ENCODE results near the gene MRC1.
"Not testable (repeated sequence)": the region's sequence is repeated elsewhere in the genome, so short reads cannot be mapped to it uniquely, and the experiment has no call there.

MRC1 gene

DNA sequence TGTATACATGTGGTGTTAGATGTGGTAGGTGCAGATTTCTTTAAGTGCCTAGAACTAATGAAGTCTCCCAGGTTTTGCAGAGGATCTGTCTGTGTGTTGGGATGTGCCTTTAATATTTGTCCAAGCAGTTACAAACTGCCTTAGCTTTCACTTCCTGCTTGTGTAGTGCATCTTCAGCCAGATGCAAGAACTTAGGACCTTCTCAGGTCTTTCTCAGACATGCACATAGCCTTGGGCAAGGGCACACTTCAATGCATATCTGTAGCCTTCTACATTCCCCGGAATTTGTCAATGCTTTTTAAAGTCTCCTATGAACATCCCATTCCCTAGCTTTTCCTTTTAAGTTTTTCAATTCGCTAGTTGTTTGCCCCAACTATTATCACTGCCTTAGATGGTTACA is 95.4 kb downstream of the MRC1 start:
- DNase-seq (ENCODE audit: low read depth, low spot score): no peak

DNA sequence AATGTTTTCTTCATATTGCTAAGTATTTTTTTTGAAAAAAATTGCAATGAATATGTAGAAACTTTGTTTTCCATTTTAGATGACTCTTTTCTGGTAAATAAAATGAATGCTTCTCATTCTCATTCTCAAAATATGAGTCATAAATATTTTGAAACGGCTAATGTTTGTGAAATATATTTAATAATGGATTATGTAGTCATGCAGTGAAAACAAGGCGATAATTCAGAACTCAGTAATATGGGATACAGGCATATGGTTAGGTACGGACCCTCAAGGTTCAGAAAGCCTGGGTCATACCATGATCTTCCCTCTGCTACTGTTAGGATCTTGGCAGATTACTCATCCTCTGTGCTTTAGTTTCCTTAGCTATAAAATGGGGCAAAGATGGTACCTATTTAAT is 96.3 kb downstream of the MRC1 start:
- DNase-seq (ENCODE audit: low read depth, low spot score): no peak

DNA sequence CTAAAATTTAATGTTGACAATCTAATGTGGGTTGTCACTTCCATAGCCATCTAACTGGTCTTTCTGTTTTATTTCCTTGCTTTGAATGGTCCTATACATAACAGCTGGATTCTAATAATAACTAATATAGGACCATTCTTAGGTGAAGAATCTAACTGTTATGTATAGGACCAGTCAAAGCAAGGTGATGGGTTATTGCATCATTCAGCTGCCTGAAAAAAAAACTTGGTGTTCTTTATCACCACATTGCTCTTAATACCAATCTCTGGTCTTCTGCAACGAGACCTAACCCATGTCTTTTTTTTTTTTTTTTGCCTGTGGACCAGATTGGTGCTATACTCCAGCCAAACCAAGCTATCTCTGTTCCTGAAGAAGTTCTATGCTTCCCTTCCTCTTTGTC is 96.9 kb downstream of the MRC1 start:
- no peak for DNase-seq (ENCODE audit: low read depth, low spot score)

DNA sequence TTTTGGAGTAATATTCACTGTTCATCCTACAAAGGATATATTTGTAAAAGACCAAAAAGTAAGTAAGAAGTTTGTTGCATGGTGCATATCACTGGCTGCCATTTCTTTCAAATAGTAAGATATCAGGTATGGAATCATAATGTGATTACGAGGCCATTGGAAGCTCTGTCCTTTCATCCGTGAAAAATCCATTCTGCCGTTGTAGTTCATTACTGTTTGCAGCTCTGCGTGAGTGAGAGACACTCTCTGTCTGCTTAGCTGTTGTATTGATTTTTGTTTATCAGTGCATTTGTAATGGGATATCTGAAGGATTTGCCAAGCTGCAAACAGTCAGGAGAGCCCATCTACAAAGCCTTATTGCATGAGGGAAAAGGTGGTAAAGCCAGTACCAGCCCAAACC is 98.5 kb downstream of the MRC1 start:
- DNase-seq (ENCODE audit: low read depth, low spot score): no peak

DNA sequence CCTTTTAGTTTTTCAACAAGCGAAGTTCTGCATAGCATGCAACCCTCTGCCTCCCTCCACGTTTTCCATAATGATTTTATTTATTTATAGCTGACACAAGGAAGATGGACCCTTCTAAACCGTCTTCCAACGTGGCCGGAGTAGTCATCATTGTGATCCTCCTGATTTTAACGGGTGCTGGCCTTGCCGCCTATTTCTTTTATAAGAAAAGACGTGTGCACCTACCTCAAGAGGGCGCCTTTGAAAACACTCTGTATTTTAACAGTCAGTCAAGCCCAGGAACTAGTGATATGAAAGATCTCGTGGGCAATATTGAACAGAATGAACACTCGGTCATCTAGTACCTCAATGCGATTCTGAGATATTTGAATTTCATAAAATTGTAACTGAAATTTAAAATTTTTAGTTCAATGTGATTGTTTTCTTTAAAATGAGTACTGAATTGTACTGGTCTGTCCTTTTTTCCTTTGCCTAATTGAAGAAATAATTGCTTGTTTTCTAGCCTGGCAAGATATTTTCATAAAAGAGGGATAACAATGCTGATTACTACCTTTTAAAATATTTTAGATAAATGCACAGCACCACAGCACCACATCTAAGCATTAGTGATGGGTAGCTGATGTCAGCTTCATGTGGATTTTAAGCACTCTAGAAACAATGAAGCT is 101.1 kb downstream of the MRC1 start:
- DNase-seq (ENCODE audit: low read depth, low spot score): peak; percentile 10

DNA sequence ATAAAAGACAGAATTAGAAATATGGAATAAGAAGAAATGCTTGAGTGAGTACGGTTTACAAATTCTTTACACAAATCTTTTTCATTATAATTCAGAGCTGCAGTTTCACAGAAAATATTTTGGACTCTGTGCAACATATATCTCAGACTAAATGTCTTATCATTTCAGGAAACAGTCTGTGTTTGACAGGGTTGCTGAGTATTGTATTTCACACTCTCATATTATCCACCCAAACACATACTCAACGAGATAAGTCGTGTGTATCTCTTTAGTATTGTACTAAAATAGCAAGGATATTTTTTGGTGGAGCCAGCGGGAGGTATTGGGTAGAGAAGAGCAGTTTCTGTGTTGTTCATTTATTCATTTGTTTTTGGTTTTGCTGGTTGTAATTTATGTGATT is 103.6 kb downstream of the MRC1 start:
- no peak for DNase-seq (ENCODE audit: low read depth, low spot score)

DNA sequence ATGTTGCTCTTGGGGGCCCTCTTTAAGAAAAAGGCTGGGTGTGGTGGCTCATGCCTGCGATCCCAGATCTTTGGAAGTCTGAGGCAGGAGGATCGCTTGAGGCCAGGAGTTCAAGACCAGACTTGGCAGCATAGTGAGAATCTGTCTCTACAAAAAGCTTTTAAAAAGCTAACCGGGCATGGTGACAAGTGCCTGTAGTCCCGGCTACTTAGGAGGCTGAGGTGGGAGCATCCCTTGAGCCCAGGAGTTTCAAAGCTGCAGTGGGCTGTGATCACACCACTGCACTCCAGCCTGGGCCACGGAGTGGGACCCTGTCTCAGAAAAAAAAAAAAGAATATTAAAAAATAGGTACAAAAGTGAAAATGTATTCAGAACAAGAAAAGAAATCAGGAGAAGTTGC is 104.5 kb downstream of the MRC1 start:
- no peak for DNase-seq (ENCODE audit: low read depth, low spot score)

DNA sequence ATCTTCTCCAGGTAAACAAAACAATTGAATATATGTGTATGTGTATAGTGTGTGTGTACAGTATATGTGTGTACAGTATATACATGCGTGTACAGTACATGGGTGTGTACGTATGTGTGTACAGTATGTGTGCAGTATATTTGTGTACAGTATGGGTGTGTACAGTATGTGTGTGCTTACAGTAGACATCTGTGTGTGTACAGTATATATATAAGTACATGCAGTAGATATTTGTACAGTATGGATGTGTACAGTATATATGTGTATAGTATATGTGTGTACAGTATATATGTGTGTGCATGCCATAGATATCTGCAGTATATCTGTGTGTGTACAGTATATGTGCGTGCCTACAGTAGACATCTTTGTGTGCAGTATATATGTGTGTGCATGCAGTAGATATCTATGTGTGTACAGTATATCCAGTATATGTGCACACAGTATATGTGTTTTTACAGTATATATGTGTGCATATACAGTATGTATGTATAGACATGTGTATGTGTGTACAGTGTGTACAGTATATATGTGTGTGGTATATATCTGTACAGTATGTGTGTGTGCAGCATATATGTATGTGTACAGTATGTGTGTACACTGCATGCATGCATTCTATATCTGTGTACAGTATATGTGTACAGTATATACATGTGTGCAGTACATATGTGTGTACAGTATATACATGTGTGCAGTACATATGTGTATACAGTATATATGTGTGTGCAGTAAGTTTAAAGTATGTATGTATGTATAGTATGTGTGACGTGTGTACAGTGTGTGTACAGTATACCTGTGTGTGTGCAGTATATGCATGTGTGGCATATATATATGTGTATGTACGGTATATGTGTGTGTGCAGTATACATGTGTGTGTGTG is 105.3 kb downstream of the MRC1 start:
- DNase-seq (ENCODE audit: low read depth, low spot score): no peak

DNA sequence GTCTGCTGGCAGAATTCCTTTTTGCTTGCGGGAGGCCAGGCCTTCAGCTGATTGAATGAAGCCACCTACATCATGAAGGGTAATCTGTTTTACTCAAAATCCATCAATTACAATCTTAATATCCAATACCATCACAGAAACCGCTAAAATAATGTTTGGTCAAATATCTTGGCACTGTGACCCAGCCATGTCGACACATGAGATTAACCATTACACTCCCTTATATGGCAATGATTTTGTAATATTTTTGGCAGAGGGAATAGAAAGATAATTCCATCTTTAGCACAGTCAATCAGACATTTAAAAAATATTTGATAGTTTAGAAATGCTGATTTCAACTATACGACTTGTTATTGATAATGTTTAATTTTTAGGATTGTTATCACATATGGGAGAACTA is 106.0 kb downstream of the MRC1 start:
- no peak for DNase-seq (ENCODE audit: low read depth, low spot score)

DNA sequence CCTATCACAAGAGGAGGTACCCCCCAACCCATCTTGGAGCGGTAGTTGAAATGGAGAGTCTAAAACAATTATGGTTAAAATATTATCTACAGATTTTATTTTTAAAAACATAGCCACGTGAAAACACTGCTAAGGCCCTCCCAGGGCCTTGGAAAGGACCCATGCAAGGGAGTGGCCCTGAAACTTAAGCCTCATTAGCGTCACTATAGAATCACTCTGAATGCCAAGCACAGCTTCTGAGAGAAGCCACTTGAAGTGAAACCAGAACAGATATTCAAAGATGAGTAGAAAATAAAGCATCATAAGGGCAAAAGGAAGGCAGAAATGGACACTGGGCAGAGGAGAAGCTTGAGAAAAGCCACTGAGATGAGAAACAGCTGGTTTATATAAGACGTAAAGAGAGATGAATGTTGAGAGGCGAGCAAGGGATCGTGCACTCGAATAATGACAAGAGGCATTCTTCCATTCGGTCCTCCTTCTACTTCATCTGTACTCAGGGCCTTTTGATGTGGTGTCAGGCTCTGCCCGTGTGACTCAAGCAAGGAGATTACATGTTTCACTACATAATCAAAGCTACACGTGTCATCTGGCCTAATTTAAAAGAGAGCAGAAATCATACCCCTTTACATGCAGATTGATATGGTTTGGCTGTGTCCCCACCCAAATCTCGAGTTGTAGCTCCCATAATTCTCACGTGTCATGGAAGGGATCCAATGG is 109.2 kb downstream of the MRC1 start:
- no peak for DNase-seq (ENCODE audit: low read depth, low spot score)

DNA sequence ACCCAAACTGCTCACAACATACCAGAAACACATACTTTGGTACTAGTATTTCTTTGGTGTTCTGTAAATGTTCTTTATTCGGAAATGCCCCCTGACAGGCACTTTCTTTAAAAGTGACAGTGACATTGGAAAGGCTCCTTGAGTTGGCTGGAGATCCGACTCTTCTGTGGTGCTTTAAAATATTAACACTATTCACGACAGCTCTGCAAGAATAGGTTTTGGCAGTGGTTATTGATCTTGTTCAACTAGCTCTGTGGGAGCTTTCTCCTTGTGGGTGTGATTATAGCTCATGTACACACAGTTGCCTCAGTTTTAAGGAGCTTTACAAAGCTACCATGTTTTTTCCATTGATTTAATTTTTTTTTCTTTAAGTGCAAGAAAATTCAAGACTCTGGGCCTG is 112.2 kb downstream of the MRC1 start:
- DNase-seq (ENCODE audit: low read depth, low spot score): no peak

DNA sequence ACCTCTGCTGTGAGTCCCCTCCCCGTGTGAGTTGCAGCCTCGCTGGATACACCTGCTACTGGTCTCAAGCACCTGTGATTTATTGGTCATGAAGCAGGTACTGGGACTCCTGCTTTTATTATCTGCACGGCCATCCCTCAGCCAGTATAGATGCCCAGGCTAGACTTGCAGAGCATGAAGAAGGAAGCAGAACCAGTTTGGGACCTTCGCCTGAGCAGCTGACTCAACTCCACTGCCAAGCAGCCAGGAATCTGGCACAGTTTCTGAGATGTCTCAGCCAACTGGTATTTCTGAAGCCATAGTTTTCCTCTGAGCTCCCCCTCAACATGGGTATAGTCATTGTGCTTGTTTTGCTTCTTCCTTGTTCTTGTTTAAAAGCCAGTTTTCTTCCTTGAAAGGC is 114.6 kb downstream of the MRC1 start:
- DNase-seq (ENCODE audit: low read depth, low spot score): peak; percentile 10

DNA sequence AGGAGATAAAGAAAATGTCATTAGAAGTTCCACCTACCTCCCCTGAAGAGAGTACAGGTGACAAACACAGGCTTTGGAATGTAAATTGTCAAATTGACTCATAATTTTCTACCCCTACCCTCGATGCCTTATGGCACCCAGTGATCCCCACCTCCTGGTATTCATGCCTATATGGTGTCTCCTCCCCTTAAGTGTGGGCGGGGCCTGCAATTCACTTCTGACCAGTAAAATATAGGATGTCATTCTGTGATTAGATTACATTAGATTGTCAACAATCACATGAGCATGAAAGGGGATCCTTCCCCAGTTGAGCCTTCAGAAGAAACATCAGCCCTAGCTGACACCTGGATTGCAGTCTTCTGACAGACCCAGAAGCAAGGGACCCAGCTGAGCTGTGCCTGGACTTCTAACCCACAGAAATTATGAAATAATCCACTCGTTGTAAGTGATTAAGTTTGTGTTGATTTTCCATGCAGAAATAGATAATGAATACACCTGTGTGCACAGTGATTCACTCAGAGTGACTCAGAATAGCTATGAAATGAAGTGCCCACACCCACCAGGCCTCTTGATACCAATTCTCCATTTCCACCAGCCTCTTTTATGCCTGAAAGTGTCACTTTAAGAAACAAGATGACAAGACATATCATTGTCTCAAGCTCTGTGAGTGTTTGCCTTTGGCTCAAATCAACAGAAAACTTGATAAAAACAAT is 134.0 kb downstream of the MRC1 start:
- no peak for DNase-seq (ENCODE audit: low read depth, low spot score)

DNA sequence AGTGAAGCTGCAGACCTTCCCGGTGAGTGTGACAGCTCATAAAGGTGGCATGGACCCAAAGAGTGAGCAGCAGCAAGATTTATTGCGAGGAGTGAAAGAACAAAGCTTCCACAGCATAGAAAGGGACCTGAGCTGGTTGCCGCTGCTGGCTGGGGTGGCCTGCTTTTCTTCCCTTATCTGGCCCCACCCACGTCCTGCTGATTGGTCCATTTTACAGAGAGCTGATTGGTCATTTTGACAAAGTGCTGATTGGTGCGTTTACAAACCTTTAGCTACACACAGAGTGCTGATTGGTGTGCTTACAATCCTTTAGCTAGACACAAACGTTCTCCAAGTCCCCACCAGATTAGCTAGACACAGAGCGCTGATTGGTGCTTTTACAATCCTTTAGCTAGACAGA is 141.1 kb downstream of the MRC1 start:
- not testable (repeated sequence) for DNase-seq (ENCODE audit: low read depth, low spot score)

DNA sequence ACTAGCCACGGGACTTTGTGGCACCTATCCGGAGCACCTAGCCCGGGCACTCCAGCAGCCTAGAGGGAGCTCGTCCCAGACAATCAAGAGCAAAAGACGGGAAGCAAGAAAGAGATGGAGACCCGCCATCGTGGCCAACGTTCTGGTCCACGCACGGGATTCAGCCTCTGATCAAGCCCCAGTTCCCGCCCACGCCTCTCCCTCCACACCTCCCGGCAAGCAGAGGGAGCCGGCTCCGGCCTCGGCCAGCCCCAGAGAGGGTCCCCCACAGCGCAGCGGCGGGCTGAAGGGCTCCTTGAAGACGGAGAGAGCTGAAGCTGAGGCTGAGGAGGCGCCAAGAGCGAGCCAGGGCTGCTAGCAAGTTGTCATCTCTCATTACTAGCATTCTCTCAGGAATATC is 141.6 kb downstream of the MRC1 start:
- DNase-seq (ENCODE audit: low read depth, low spot score): no peak

DNA sequence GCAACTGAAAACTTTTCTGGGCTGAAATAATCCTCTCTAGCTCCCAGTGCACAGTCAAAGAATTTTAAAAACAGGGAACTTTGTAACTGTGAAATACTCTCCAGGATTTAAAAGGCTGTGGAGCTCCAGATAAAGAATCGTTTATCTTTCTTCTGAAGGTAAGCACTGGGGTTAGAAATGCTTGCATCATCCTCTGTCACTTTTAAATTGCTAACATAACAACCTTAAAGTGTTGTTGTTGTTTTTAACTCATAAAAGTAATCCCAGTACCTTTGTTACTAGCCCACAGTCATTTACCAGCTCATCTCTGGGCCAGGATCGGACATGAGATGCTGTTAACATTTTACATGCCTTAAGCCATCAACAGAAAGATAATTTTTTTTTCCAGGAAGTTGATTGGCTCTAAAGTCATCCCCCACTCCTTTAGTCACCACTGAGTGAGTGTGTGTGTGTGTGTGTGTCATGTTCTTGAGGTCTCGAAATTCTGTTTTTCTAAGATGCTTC is 142.8 kb downstream of the MRC1 start, which contains the start of gene SLC39A12:
TSS of gene SLC39A12 (plus strand) at position 51 of the 504 bp plus-strand sequence. CDS start 1,359 bp downstream, outside the sequence.
- DNase-seq (ENCODE audit: low read depth, low spot score): no peak

DNA sequence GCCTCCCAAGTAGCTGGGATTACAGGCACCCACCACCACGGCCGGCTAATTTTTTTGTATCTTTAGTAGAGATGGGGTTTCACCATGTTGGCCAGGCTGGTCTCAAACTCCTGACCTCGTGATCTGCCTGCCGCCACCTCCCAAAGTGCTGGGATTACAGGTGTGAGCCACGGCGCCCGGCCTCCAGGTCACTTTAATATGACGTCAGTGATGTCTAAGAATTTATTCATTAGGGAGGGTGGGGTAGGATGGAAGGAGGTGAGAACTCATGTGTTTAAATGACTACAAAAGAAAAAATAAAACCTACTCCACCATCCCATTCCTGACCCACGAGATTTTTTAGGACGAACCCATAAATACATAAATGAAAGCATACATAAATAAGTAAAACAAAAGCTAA is 145.2 kb downstream of the MRC1 start:
- not testable (repeated sequence) for DNase-seq (ENCODE audit: low read depth, low spot score)

DNA sequence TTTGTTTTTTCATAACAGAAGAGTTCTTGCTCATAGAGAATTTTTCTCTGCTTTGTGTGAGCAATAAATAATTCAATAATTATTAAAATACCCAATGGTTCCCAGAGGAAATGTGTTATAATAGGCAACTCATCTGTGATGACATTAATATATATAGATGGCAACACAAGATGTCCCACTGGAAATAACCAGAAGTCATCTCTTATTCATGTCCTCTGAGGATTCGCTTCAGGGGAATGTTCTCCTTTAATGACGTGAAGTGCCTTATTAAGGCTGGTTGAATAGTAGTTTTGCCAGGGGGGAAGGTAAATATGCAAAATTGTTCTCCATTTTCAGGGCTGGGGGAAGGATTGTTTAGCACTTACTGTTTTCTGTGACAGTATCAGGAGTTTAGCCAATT is 145.7 kb downstream of the MRC1 start:
- DNase-seq (ENCODE audit: low read depth, low spot score): no peak

DNA sequence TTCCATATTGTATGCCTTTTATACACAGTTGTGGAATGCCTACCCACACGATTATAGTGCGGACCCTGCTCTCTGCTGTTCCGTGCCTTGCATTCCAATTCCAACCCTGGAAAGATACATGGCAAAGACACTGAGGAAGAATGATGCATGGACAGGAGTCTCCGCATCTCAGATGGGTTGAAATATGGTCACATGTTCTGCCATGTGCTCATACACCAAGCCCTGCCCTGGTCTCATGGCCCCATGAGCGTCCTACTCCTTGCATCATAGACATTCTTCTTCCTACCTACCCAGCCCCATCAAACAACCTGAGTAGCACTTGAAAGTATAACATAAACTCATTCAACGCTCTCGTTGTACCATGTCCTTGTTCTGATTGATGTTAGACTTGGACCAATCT is 148.9 kb downstream of the MRC1 start:
- no peak for DNase-seq (ENCODE audit: low read depth, low spot score)

DNA sequence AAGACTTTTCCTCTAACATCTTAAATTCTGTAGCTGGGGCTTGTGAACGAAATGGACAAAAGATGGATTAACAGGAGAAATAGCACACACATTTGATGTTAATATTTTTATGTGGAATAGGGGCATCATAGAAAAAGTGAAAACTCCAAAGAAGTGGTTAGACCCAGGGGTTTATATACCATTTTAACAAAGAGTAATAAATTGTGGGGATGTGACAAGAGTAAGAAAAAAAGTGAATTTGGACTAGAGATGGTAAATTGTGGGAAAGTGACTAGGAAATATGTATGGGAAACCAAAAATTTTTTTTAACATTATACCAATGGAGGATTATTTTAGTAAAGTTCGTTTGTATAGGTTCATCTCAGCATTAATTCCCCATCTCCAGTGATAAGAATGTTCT is 150.7 kb downstream of the MRC1 start:
- no peak for DNase-seq (ENCODE audit: low read depth, low spot score)
